Measurements from ENCODE around the gene FAM53A.

FAM53A gene

DNA sequence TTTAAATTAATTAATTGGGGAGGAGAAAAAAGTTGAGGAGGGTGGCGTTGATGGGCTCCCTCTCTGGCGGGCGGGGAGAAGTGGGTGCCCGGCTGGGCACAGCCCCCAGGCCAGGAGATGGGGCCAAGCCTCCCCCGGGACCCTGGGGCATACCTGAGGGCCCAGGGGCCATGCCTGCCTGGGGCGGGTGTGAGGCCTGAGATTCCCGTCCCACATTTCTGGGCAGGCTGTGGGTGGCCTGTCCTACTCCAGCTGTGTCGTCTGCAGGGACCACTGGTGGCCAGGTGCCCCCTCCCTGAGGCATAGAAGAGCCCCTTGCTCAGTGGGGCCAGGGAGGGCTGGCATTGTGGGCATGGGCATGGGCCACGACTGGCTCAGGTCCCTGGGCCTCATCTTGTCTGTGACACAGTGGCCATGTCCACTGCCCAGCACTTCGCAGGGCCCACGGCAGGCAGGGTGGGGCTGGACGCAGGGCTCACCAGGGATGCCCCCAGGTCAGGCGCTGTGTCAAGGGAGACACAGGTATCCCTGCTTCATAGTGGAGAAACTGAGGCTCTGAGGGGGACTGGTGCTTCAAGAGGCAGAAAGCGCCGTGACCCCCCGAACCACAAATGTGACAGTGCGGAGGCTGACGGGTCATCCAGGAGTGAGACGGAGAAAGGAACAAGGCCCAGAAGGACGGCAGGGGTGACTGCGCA lies 60.1 kb downstream of the FAM53A start:
- no peak for DNase-seq (ENCODE audit: low read depth in 3 of 3, low spot score in 1 of 3)

DNA sequence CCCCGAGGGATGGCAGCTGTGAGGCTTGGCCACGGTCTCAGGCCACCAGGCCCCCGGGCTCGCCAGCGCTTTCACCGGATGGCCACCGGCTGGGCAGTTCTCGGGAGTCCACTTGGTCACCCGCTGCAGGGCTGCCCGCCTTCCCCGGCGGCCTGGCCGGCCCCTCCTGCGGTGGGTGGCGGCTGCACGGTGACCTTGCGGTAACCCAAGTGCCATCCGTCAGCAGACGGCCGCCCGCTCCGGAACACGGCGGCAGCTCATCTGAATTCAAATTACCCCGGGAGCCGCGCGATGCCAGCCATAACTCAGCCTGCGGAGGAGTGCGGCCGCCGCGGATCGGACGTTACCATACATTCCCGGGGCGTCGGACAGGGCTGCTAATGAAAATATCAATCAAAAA lies 60.7 kb downstream of the FAM53A start:
- no peak for DNase-seq (ENCODE audit: low read depth in 3 of 3, low spot score in 1 of 3)

DNA sequence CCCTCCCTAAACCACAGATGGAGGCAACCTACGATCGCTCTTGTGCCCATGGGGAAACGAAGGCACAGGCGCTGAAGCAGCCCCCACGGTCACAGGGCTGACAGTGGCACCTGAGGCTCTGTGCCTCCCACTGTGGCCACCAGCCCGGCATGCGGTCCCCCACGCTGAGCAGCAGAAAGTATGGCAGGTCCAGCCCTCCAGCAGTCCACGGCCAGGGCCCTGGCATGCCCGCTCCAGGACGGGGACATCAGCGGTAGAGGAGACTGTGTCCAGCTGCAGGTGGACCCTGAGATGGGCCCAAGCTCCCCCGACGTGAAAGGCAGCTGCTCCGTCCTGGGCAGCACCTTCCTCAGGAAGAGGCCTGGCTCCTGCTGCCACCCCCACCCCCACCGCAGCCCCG lies 61.2 kb downstream of the FAM53A start:
- no peak for DNase-seq (ENCODE audit: low read depth in 3 of 3, low spot score in 1 of 3)

DNA sequence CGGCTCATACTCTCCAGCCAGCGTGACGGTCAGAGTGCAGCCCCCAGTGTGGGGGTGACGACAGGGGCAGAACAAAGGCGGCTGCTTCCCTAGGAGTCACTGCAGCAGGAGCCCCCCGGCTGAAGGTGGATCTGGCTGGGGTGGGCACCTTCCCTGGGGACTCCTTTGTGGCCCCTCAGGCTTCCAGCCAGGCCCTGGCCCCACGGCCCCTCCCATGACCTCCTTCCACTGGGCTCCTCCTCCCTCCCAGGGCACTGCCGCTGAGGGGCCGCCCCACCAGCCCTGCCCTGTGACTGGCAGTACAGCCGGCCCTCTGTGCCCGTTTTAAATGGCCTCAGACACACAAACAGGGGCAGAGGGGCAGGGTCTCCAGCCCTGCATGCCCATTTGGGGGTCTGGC lies 61.9 kb downstream of the FAM53A start:
- DNase-seq (ENCODE audit: low read depth in 3 of 3, low spot score in 1 of 3), result no peak

DNA sequence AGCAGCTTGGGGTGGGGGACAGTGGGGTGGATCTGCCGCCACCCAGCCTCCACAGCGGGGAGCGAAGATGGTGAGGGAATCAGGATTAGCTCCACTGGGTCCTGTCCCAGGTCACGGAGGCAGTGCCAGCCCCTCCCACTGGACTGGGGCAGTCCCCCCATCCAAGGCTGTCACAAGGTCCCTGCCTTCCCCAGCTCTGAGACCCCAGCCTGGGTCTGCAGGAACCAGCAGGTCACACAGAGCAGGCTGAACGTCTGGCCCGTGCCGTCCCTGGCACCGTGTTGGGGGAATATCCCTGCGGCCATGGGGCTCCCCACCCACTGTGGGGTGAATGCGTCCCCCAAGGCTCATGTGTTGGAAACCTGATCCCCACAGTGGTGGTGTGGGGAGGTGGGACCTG lies 62.6 kb downstream of the FAM53A start:
- DNase-seq (ENCODE audit: low read depth in 3 of 3, low spot score in 1 of 3), result no peak

DNA sequence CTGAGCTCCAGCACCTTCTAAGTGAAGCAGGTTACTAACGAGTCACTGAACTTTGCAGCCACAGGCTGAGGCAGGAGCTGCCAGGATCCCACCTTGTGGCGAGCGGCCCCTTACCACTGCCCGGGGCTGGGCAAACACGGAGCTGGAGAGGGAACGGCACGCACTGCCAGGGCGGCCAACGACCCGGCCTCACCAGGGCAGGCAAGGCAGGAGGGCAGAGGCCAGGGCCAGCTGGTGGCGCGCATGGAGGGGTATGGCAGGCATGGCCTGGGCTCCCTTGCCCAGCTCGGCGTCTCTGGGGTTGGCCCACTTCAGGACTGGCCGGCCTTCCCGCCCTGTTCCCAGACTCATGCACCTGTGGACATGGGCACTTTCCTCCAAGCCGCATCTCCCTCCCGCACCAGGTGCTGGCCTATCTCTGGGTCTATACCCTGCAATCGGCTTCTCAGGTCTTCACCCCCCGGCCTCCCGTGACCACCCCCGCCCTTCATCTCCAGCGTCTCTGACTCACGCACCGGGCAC lies 64.9 kb downstream of the FAM53A start:
- DNase-seq (ENCODE audit: low read depth in 3 of 3, low spot score in 1 of 3), result no peak

DNA sequence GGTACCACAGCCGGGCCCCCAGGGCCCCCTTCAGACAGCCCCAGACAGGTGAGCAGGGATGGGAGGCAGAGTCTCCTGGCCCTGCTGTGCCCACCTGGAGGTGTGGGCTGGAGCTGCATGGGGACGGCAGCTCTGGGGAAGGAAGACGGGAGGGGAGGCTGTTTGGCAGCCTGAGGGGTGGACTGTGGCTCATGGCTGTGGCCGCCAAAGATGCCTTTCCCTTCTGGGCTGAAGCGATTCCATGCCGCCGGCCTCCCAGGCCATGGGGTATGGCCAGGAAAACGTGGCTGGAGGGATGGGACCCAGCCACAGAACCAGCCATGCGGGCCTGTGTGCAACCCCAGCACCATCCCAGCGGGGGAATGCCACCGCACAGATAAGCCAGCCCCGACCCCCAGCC lies 65.7 kb downstream of the FAM53A start:
- no peak for DNase-seq (ENCODE audit: low read depth in 3 of 3, low spot score in 1 of 3)

DNA sequence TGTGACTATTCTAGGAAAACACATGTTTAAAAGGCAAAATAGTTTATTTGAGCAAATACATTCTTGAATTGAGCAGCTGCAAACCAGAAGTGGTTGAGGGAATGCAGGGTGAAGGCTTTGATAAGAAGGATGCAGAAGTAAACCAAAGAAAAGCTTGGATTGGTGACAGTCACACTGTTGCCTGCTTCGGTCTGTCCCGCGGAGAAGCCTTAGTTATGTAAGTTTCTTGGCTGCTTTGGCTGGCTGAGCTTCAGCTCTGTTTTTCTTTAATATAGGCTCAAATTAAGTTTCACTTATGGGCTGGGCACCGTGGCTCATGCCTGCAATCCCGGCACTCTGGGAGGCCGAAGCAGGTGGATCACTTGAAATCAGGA lies 67.6 kb downstream of the FAM53A start:
- no peak for DNase-seq (ENCODE audit: low read depth in 3 of 3, low spot score in 1 of 3)

DNA sequence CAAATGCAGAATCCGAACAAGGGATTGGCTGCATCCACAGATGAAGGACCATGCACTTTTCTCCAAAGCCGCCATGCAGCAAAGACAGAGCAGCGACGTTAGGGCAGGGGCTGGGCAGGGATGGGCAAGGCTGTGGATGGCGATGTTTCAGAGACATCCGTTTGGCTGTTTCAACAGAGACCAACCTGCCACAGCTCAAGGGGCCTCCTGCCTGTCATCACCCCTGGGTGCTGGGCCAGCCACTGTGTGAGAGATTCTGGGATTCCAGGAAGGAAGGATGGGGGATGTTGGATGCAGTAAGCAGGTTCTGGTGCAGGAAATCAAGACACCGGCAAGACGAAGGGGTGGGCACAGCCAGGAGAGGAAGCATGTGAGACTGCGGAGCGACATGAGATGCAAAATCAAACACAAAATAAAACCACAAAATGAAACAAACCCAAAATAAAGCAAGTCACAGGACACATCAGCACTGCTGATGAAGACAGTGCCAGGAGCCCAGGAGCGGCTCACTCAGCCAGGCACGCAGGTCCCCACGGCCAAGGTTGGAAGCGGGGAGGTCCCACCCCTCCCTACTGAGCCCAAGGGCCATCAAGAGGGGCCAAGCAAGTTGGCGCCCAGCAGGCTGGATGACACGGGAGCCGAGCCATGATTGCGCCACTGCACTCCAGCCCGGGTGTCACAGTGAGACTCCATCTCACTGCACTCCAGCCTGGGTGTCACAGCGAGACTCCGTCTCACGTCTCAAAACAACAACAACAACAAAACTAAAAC lies 68.1 kb downstream of the FAM53A start:
- DNase-seq (ENCODE audit: low read depth in 3 of 3, low spot score in 1 of 3), result no peak

DNA sequence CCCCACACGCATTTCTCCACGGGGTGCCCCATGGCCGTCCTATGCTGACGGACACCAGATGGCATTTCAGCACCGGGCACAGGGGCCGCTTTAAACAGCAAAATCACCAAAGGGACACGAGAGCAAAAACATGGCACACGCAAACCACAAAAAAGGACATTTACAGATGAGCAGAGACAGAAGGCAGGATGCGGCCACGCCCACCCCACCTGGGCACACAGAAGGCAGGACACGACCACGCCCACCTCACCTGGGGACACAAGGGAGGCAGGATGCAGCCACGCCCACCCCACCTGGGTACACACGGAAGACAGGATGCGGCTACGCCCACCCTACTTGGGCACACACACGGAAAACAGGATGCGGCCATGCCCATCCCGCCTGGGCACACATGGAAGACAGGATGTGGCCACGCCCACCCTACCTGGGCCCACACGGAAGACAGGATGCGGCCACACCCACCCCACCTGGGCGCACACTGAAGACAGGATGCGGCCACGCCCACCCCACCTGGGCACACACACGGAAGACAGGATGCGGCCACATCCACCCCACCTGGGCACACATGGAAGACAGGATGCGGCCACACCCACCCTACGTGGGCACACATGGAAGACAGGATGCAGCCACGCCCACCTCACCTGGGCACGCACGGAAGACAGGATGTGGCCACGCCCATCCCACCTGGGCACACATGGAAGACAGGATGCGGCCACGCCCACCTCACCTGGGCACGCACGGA lies 69.1 kb downstream of the FAM53A start:
- DNase-seq (ENCODE audit: low read depth in 3 of 3, low spot score in 1 of 3), result no peak

DNA sequence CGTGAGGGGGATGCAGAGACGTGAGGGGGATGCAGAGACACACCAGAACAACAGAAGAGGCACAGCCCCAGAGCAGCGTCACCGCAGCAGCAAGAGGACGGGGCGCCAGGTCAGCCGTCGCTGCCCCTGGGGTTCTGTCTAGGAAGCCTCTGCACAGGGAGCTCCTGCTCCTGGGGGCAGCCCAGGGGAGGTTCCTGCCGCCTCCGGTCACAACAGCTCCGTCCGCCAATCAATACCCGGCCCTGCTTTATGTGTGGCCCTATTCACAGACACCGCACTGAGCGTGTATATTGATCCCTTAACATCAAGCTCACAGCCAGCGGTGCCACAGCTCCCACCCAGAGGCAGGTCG lies 69.6 kb downstream of the FAM53A start:
- DNase-seq (ENCODE audit: low read depth in 3 of 3, low spot score in 1 of 3), result no peak

DNA sequence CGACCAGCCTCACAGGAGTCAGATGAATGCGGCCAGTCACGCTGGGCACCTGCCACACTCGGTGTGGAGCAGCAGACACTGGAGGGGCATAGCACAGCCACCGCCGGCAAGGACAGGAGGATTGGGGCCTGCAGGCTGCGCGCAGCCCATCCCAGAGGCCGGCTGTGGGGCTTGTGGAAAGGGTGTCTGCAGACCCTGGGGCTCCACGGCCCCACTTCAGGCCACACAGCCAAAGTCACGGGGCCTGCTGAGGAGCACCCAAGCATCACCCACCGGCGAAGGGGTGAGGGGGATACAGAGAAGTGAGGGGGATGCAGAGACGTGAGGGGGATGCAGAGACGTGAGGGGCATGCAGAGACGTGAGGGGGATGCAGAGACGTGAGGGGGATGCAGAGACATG lies 70.1 kb downstream of the FAM53A start:
- DNase-seq (ENCODE audit: low read depth in 3 of 3, low spot score in 1 of 3), result no peak

DNA sequence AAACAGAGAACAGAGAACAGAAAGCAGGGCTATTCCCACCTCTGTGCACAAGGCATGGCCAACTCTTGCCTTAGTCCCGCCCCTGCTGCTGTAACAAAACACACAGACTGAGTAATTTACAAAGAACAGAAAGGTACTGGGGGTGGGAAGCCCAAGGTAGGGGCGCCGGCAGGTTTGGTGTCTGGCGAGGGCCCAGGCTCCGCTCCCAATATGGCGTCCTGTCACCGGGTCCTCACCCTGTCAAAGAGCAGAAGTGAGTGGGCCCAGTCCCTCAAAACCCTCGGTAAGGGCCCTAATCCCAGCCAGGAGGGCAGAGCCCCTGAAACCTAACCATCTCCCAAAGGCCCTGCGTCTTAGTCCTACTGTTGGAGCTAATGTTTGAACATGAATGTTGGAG lies 71.0 kb downstream of the FAM53A start:
- DNase-seq (ENCODE audit: low read depth in 3 of 3, low spot score in 1 of 3), result no peak

DNA sequence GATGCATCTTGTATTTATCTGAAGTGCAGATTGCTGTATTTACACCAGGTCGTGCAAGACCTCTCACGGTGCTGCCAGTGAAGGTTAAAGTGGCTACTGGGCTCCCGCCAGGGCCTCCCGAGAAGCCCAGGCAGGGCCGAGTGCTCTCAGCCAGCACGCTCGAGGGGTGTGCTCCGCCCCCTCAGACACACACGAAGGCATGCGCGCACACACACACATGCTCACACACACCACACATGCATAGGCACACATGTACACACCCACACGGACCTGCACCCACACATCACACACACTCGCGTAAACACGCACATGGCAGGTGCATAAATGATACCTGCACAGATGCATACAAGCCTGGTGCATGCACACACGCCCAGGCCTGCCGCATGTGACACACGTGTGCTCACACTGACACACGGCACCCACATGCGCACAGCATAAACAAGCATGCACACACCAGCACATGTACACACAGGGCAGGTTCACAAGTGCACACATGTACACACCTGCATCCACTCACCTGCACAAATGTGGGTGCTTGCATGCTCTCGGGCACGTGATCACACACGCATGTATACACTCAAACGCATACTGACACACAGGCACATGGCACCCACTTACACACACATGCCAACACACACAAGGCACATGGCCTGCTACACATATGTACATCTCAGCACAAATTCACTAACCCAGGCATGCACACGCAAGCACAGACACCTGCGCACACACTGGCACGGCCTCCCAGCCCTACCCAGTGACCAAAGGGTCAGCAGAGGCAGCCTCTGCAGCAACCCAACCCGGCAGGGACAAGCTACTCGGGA lies 71.6 kb downstream of the FAM53A start:
- no peak for DNase-seq (ENCODE audit: low read depth in 3 of 3, low spot score in 1 of 3)

DNA sequence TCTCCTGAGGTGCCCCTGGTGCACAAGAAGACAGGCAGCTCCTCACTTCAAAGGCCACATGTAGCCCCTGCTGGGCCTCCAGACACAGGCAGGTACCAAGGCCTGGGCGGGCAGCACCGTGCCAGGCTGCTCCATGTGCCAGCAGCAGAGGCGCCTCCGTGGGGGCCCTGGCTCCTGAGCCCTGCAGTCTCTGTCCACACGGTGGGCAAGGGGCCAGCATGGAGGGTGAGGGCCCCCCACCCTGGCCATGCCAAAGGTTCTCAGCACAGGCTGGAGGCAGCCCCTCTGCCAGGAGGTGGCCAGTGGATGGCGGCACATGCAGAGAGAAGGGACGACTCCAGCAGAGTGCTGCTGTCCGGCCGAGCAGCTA lies 72.6 kb downstream of the FAM53A start:
- no peak for DNase-seq (ENCODE audit: low read depth in 3 of 3, low spot score in 1 of 3)

DNA sequence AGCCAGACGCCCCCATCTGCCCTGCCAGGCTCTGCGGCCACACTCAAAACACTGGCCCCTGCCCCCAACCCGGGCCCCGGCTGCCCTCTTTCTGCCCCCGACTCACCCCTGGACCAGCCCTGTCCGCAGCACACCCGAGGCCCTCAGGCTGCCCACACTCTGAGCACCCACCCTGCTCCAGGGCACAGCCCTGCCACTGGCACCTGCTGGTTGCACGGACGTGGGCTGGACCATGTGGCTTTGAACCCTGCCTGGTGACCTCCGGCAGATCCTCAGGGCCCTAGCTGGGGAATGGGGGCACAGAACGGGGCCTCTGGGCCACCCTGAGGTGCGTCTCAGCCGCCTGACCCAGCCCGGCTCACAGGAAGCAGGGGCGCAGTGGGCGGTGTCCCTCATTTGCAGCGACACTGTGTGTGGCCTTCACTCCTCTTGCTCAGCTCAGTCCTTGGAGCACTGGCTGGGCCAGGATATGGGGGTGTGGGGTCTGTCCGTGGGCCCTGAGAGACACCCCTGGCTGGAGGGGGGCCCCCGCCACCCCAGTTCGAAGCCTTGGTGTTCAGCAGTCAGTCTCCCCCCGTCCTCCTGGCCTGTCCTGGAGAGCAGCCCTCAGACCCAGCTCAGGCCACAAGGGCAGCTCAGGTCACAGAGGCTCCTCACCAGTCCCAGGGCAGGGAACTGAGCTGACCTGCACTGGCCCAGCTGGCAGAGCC lies 73.2 kb downstream of the FAM53A start:
- no peak for DNase-seq (ENCODE audit: low read depth in 3 of 3, low spot score in 1 of 3)

DNA sequence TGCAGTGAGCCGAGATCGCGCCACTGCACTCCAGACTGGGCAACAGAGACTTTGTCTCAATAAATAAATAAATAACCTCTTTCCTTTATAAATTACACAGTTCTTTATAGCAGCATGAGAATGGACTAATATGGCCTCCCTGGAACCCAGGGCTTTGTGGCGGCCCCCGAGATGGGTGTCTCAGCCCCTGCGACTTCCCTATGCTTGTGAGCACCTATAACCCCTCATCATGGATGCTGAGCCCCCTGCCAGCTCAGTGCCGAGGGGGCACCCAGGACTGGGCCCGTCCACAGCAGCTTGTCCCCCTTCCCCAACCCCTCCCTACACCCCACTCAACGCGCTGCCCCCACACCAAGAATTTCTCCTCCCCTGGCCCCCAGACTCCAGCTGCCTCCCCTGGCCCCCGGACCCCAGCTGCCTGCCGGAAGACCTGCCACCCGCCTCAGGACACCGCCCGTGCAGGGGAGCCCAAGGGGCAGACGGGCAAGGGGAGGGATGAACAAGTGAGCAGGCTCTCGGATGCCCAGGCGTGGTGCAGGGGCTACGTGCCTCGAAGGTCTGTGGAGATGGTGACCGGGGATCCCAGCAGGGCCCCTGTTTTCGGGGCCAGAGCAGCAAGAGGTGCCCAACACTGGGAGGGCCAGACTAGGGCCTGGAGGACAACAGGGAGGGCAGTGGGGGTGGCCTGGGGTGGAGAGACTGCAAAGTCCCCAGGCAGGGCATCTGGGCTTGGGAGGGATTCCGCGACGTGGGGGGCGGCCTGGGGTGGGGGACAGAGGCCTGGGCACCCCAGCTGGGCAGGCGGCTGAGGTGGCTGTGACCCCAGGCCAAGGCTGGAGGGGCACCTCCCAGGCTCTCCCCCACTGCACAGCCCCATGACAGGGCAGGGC lies 74.0 kb downstream of the FAM53A start:
- no peak for DNase-seq (ENCODE audit: low read depth in 3 of 3, low spot score in 1 of 3)

DNA sequence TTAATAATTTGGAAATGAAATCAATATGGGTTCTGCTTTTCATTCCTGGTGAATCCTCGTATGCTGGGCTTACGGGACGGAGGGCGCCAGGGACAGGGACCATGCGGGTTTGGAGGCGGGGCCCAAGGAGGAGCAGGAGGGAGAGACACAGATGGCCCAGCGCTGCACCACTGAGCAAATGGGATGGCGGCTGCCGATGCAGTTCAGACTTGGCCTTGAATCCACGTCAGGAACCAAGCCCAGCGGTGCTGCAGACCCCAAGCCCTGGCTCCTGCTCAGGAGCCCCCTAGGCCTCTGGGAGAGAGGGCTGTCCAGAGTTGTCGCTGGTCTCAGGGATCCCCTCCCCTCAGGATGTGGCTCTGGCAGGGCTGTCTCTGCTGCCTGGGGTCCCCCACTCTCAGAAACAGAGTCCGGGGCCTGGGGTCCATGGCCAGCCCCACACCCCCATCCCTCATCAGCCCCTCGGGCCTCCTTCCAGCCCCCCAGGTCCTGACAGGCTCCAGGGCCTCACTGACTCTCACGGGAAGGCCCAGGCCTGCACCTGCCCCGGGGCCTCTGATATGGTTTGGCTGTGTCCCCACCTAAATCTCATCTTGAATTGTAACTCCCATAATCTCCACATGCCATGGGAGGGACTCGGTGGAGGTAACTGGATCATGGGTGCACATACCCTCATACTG lies 75.2 kb downstream of the FAM53A start:
- DNase-seq (ENCODE audit: low read depth in 3 of 3, low spot score in 1 of 3), result no peak

DNA sequence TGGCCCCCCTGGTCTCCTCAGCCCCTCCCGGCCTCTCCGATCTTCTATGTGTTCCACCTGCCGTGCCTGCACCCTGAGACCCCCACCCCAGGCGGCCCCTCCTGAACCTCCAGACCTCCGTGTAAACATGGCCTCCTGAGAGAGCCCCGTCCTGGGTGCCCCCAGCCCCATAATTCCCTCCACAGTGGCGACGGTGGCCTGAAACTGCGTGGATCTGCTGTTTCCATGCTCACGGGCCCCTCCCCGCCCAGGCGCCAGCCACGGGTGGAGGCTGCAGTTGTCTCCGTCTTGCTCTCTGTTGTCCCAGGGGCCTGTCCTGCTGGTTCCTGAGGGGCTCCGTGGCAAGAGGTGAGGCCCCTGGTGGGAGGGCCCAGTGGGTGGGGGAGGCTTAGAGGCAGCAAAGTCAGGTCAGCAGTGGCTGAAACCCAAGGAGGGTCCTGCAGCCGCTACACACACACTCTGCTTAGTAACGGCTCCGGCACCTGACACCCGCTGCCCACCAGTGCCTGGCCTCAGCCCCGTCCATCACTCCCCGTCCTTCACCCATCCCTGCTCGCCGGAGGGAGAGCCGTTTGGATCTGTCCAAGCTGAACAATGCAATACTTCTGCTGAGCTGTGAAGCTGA lies 75.8 kb downstream of the FAM53A start:
- no peak for DNase-seq (ENCODE audit: low read depth in 3 of 3, low spot score in 1 of 3)
